Activated naive CD4-positive, alpha-beta T cell treated with Interleukin-2 at 50 U/mL for 16 hours (primary cell): Measurements from ENCODE around the gene TTL.
A peak's percentile ranks its signal among the peaks of the same experiment; 100 is the strongest.
"Not testable (repeated sequence)": the region's sequence is repeated elsewhere in the genome, so short reads cannot be mapped to it uniquely, and the experiment has no call there.

ENCODE experiments used
- DNase-seq: peaks from one replicate; pipeline ENCODE4 v3.0.0-alpha.2; 2020

TTL gene

GRCh38 chr2:112481528-112482233 lies at the start of gene TTL:
TTL (plus strand) TSS chr2:112482156; CDS start chr2:112482345, 189 bp downstream.
- DNase-seq: peak; percentile 83

- not testable (repeated sequence) for DNase-seq
Measured at GRCh38 chr2:112432390-112432734, 49.6 kb upstream of the TTL start.

GRCh38 chr2:112432735-112433479 lies 49.0 kb upstream of the TTL start:
- peak; percentile 17 for DNase-seq

- peak; percentile 87 for DNase-seq
Measured at GRCh38 chr2:112433480-112433879, 48.5 kb upstream of the TTL start, which contains the start of gene RGPD8. RGPD8 (minus strand) TSS chr2:112433645; CDS start chr2:112433453, 192 bp downstream.

- DNase-seq: no peak
Measured at GRCh38 chr2:112433932-112434730, 47.8 kb upstream of the TTL start.

GRCh38 chr2:112434890-112435715 lies 46.9 kb upstream of the TTL start:
- not testable (repeated sequence) for DNase-seq

GRCh38 chr2:112435716-112436431 lies 46.1 kb upstream of the TTL start:
- not testable (repeated sequence) for DNase-seq

- not testable (repeated sequence) for DNase-seq
Measured at GRCh38 chr2:112436993-112437392, 45.0 kb upstream of the TTL start.

- not testable (repeated sequence) for DNase-seq
Measured at GRCh38 chr2:112437405-112437831, 44.5 kb upstream of the TTL start.

- DNase-seq: not testable (repeated sequence)
Measured at GRCh38 chr2:112438603-112439261, 43.2 kb upstream of the TTL start.

- DNase-seq: not testable (repeated sequence)
Measured at GRCh38 chr2:112444256-112444655, 37.7 kb upstream of the TTL start.

GRCh38 chr2:112449854-112450253 lies 32.1 kb upstream of the TTL start:
- no peak for DNase-seq

GRCh38 chr2:112451317-112451716 lies 30.6 kb upstream of the TTL start:
- no peak for DNase-seq

GRCh38 chr2:112454586-112454985 lies 27.4 kb upstream of the TTL start:
- no peak for DNase-seq

GRCh38 chr2:112459372-112459771 lies 22.6 kb upstream of the TTL start:
- no peak for DNase-seq

- no peak for DNase-seq
Measured at GRCh38 chr2:112462178-112462577, 19.8 kb upstream of the TTL start.

GRCh38 chr2:112463256-112463655 lies 18.7 kb upstream of the TTL start:
- DNase-seq: no peak

GRCh38 chr2:112465382-112465781 lies 16.6 kb upstream of the TTL start:
- DNase-seq: no peak

- no peak for DNase-seq
Measured at GRCh38 chr2:112472547-112473263, 9.3 kb upstream of the TTL start.

- DNase-seq: no peak
Measured at GRCh38 chr2:112474844-112475486, 7.0 kb upstream of the TTL start.
